Measurements from ENCODE around the gene PON1. TPM values are rescaled to one million over a fixed set of nuclear protein-coding genes. Genes with fewer than 3 reads are reported as not detected.

Gene PON1
- 0.46 TPM for polyA plus RNA-seq (ENCODE audit: insufficient read length)

DNA sequence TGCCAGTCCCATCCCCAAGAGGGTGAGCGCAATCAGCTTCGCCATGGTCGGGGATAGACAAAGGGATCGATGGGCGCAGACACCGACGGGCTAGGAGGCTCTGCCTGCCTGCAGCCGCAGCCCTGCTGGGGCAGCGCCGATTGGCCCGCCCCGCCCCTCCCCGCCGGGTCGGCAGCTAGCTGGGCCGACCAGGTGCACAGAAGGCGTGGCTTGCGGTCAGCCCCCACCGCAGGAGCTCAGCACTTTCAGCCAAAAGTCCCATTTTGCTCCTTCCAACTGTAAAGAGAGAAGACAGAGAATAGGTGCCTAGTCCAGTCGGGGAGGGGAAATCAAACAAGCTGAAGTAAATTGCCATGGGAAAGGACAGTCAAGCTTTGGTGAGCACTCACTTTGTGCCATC lies at the start of gene PON1:
Gene PON1 (minus strand): TSS at position 102 of the 400 bp plus-strand sequence. CDS start 57 bp downstream, at position 45.
- no peak for DNase-seq

GRCh38 chr7:95373323-95373722 lies 49.0 kb upstream of the PON1 start:
- no peak for DNase-seq

- DNase-seq, result no peak
Measured at GRCh38 chr7:95368235-95368634, 43.9 kb upstream of the PON1 start.

- no peak for DNase-seq
Measured at GRCh38 chr7:95367606-95368005, 43.3 kb upstream of the PON1 start.

- no peak for DNase-seq
Measured at GRCh38 chr7:95365151-95365550, 40.8 kb upstream of the PON1 start.

- DNase-seq, result no peak
Measured at GRCh38 chr7:95357623-95358022, 33.3 kb upstream of the PON1 start.

- no peak for DNase-seq
Measured at GRCh38 chr7:95342642-95343307, 18.4 kb upstream of the PON1 start.

GRCh38 chr7:95342029-95342428 lies 17.7 kb upstream of the PON1 start:
- no peak for DNase-seq

DNA sequence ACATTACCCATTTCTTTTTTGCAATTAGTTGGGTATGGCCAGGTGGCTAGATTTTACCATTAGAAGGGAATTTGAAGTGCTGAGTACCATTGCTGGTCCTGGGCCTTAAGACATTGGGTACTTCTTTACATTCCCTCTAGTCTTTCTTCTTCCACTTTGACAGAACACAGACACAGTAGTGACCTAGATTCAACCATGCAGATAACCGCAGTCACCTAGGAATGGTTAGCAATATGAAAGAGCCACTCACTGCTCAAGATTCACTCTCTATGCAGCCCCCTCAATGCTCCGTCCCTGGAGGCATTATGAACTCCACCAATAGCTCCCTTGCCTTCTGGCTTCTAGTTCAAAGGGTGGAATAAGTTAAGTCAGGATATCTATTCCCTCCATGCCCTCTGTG lies 16.2 kb upstream of the PON1 start:
- DNase-seq, result no peak

GRCh38 chr7:95338832-95339231 lies 14.5 kb upstream of the PON1 start:
- DNase-seq, result no peak

DNA sequence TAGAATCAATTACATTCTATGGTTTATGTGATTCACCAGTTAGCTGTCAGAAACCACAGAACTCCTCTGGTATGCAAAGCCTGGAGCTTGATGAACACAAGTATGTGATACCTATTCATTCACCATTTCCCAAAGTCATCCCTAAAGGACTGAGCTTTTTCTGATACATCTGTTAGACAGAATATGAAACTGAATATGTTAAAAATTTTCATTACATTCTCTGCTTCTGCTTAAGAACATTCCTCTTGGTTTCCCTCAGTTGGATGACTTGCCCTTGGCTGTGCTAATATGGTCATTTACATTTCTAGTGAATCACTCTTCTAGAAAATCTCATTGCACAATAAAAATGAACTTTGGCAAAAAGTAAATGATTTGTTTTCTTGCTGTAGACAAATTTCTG lies 10.8 kb upstream of the PON1 start:
- no peak for DNase-seq

DNA sequence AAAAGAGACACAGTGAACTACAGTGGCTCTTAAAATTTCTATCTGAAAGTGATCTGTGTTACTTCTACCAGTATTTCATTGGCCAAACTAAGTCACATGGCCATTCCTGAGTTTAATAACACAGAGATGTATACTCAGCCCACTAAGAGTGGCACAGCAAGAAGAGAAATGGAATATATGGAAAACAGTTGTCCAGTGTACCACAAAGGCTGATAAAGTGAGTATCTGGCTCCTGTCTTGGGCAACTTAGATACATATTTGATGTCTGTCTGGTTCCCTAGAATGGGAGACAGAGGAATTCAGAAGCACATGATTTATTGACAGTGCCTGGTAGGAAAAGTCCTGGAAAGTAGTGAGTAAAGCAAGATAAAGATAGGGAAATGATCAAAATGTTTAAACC lies 10.1 kb upstream of the PON1 start:
- no peak for DNase-seq

DNA sequence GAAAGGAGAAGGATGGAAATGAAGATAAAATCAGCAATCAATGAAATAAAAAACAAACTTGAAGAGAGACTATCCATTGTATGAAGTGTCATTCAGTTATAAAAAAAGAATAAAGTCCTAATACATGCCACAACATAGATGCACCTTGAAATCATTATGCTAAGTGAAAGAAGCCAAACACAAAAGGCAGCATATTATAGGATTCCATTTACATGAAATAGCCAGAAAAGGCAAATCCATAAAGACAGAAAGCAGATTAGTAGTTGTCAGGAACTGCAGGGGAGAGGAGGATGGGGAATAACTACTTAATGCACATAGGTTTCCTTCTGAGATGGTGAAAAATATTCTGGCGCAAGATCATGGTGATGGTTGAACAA lies 6.6 kb upstream of the PON1 start:
- no peak for DNase-seq

- peak; percentile 22 for DNase-seq
Measured at GRCh38 chr7:95330204-95330960, 6.0 kb upstream of the PON1 start.

DNA sequence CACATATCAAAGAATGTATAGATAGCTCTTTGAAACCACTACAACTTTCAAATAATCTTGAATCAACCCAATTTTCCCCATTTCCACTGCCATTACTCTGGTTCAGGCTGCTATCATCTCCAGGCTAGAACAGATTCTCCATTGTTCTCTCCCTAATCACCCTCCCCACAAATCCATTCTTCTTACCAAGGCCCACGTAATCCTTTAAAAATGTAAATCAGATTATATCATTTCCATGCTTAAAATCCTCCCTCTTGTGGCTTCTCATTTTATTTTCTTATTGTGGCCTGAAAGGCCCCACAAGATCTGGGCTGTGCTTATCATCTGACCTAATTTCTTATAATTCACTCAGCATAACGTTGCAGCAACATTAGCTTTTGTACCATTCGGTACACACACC lies 3.0 kb upstream of the PON1 start:
- no peak for DNase-seq

DNA sequence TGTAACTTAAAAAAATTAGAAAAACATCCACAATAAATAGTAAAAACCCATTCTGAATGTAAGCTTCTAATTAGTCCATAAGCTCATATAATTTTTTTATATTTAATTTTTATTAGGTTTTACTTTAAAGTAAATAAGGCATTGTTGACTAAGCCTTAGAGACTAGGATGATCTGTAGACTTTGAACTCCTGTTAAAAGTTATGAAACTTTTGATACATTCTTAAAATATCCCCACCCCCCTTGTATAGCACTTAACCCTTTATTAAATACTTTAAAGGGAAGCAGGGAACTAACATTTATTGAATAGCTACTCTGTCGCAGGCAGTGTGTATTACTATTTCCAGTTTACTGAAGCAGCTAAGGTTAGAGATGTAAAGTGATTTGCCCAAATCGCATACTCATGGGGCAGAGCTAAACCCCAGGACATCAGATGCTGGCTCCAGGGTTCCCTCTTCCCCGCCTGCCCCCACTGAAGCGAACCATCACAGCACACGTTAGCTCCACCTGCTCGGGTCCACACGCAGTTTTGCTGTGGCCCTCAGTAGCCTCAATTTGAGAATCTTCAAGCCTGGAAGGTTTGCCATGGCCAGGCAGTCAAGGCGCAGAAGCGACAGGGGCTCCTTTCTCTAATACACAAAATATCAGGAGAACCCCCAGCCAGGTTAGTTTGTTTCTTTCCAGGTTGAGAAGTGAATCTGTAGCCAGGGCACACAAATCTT lies 762 bp downstream of the PON1 start:
- no peak for DNase-seq

- no peak for DNase-seq
Measured at GRCh38 chr7:95322854-95323253, 1.5 kb downstream of the PON1 start.

GRCh38 chr7:95322396-95322795 lies 1.9 kb downstream of the PON1 start:
- DNase-seq, result no peak

- no peak for DNase-seq
Measured at GRCh38 chr7:95321720-95322119, 2.6 kb downstream of the PON1 start.

DNA sequence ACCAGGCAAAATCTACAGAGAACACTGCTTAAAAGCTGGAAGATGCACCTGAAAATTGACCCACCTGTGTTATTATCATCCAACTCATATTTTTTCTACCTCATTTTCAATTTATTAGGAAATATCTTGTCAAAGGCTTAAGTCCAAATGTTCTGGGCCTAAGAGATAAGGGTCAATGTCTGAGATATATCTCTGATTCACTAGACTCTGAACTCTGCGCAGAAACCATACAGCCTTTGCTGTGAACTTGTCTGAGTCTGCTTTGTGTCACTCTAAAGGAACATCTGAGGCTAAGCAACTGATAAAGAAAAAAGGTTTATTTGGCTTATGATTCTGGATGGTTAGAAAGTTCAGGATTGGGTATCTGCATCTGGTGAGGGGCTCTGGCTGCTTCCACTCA lies 3.7 kb downstream of the PON1 start:
- DNase-seq, result no peak

DNA sequence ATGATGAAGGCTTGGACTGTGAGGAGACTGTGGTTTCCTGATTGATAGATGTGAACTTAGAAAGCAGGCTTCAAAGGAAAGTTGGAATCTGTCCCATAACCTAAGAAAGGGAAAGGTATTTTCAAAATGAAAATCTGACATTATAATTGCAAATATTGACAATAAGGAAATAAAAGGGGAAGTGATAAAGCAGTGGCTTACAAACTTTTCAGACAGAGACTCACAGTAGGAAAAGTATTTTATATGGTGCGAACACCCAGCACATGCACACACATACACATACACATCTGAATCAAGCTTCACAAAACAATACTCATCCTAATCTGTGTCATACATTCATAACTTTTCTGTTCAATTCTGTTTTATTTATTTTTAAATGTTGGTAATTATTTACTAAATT lies 4.8 kb downstream of the PON1 start:
- DNase-seq, result no peak

- no peak for DNase-seq
Measured at GRCh38 chr7:95318501-95319100, 5.7 kb downstream of the PON1 start.

GRCh38 chr7:95317966-95318365 lies 6.4 kb downstream of the PON1 start:
- no peak for DNase-seq

Measured in hindlimb muscle (tissue), 1 donor.